Astrocyte of the hippocampus (primary cell): Measurements from ENCODE around the gene S100A16.

ENCODE experiments used
- DNase-seq: peaks from one replicate; pipeline ENCODE4 v3.0.0; 2011; ENCODE audit warnings: low read depth, low spot score

Gene S100A16

GRCh38 chr1:153636312-153636711 lies 23.4 kb upstream of the S100A16 start:
- DNase-seq = no peak

DNA sequence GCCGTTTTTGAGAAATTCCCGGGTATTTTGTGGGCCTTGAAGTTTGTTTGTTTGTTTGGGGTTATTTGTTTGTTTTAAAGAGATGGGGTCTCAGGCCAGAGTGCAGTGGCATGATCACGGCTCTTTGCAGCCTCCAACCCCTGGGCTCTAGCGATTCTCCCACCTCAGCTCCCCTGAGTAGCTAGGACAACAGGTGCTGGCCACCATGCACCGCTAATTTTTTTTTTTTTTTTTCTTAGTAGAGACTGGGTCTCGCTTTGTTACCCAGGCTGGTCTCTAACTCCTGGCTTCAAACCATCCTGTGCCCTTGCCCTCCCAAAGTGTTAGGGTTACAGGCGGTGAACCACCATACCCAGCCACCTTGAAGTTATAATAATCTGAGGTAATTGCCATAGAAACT lies 22.9 kb upstream of the S100A16 start:
- DNase-seq = no peak

GRCh38 chr1:153633754-153634665 lies 21.1 kb upstream of the S100A16 start, which contains the start of gene CHTOP:
CHTOP (plus strand) TSS chr1:153634066; CDS start chr1:153636589, 2,523 bp downstream.
- DNase-seq = peak; percentile 99

- DNase-seq = no peak
These were observed 20.3 kb upstream of the S100A16 start for GRCh38 chr1:153633161-153633753.

- DNase-seq = peak; percentile 77
These were observed 18.4 kb upstream of the S100A16 start for GRCh38 chr1:153631047-153632022.

- no peak for DNase-seq
These were observed 17.4 kb upstream of the S100A16 start for GRCh38 chr1:153630384-153630783.

GRCh38 chr1:153629971-153630370 lies 17.0 kb upstream of the S100A16 start:
- DNase-seq = peak; percentile 63

- no peak for DNase-seq
These were observed 16.4 kb upstream of the S100A16 start for GRCh38 chr1:153629343-153629665.

DNA sequence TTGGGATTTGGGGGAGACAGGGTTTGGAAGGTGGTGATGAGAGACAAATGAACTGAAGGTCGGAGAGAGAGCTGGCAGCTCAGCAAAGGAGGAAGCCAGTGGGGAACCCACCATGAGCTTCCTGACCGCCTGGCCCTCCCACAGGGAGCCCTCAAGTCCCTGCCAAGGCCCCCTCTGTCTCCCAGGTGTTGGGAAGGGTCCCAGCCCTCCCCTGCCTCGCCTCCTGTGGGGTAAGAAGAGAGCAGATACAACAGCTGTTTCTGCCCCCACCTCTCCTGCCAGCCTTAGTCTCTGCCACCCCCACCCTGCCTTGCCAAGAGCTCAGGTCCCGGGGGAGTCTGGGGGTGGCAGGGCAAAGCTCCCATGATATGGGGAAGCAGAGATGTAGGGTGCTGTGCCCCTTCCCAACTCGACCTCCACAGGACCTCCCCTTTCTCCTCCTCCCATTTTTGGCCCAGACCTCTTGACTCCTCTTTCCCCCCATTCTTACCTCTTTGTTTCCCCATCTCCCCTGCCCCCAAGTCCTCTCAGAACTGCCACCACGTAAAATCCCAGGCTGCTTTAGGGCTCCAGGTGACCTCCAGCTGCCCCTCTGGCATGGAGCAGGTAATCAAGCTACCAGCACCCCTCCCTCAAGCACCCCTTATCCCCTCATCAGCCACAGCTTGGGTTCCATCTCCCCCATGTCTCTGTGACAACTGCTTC lies 15.9 kb upstream of the S100A16 start:
- no peak for DNase-seq

- no peak for DNase-seq
These were observed 15.0 kb upstream of the S100A16 start, which contains the start of gene S100A1 for GRCh38 chr1:153627715-153628626. S100A1 (plus strand) TSS chr1:153628434; CDS start chr1:153630522, 2,088 bp downstream.

DNA sequence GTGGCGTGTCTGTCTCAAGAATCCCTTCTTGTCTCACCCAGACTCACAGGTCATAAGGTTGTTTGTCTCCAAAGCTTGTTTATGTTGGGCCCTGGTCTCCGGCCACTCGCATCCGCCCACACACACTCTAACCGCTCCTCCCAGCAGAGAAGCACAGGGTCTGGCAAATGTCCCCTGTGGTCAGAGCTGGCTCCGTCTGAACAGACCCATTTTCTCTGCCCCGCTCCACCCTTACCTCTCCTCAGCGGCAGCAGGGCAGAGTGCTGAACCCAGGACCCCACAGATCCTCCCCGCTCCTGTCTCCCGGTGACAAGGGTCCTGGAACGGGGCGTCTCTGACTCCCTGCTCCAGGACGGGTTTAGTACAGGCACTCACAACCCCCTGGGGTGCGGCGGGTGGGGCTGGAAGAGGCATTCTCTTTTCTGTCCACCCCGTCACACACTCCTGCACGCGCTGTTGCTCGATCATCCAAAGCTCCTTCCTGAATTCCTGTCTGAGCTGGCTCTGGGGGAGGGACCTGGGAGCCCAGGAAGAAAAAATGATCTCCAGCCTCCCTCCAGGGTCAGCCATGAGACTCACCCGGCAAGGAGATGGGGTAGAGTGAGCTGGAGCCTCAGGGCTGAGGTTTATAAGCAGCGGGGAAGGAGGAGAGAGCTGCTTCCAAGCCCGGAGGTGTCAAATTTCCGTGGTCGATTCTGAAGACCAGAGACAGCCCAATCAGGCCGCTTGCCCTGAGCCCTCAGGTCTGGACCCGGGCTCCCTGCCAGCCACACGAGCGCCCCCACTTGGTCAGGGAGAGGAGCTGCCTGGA lies 14.2 kb upstream of the S100A16 start, which contains the start of gene S100A13:
Gene S100A13 (minus strand): TSS at position 602 of the 811 bp plus-strand sequence. CDS start 1,033 bp downstream, outside the sequence.
- peak; percentile 95 for DNase-seq

DNA sequence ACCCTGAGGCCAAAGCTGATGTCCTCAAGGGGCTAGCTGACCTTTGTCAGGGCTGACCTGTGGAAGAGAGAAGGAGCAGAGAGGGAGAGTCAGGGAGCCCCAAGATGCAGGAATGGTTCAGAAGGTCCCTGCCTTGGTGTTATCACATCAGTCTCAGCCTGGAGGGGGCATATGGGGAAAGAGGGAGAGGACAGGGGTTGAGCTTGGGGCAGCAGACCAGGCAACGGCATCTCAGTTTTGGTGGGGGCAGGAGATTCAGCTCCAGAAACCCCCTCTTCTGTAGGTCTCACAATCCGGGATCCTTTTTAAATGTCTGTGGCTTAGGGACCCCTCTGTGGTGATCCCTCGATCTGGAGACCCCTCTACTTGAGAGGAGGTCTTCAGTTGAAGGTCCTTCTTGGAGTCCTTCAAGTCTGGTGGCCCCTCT lies 13.6 kb upstream of the S100A16 start:
- no peak for DNase-seq

DNA sequence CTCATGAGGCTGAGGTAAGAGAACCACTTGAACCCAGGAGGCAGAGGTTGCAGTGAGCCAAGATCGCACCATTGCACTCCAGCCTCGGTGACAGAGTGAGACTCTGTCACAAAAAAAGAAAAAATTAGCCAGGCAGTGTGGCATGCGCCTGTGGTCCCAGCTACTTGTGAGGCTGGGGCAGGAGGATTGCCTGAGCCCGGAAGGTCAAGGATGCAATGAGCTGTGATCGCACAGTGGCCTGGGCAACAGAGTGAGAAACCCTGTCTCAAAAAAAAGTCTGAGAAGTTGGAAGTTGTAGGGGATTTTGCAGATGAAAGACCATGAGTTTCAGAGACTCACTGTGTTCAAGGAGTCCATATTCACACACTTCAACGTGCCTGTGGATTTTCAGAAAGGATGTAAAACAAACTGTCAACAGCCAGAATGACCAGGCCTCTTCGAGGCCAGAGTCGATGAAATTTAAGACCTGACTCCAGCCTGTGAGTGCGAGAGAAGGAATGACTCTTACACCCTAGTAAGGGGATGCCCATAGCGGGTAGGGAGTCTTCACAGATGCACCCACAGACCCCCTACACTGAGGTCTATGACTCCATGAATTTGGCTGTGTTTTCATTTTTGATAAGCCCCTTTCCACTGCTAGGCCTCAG lies 12.2 kb upstream of the S100A16 start:
- no peak for DNase-seq

GRCh38 chr1:153623101-153623500 lies 10.2 kb upstream of the S100A16 start:
- DNase-seq = no peak

GRCh38 chr1:153619171-153619570 lies 6.2 kb upstream of the S100A16 start:
- no peak for DNase-seq

- DNase-seq = peak; percentile 83
These were observed 4.7 kb upstream of the S100A16 start for GRCh38 chr1:153617663-153618062.

DNA sequence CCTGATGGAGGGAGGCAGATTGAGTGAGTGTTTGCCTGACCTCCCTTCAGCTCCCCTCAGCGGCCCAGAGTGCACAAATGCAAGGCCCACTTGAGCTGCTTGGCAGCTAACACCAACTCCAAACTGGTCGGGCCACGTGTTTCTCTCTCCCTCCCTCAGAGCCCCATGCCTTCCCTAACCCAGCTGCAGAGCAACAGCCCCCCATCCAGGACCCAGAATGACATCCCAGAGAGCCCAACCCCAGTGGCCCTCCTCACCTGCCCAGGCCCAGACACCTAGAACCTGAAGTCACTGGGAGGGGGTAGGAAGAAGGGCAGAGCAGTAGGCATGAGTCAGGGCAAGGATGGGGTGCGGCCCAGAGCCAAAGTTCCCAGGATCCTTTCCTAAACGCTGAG lies 4.0 kb upstream of the S100A16 start:
- DNase-seq = no peak

DNA sequence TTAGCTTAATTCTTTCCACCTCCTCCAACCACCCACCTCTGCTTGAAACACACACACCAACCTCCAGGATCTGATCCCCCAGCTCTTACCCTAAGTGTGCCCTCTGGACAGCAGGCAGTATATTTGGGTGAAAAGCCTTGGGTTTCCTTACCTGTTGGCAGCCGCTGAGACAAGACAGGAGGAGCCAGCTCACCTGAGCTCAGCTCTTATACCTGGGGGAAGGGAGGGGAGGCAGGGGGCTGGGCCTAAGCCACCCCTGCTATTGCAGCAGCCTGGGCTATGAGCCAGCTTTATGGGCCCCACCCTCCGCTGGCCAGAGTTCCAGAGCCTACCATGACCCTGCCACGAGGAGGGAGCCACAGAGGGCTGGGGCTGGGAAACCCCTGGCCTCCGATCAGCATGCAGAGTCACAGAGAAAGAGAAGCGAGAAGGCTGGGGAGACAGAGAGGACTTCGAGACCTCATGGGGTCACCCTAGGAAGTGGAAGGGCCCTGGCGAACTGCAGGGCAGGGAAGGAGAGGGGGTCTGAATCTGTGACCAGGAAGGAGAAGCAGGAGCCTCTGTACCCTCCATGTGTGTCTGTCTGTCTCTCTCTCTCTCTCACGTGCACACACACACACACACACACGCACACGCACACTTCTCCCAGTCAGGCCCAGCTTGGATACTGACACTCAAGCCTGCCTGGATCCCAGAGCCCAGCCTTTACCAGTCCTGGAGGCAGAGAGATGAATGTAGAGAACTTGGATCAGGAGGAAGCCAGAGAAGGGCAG lies 3.4 kb upstream of the S100A16 start, which contains the start of gene S100A14:
Gene S100A14 (minus strand): TSS at position 182 of the 773 bp plus-strand sequence. CDS start 467 bp downstream, outside the sequence.
- no peak for DNase-seq
